ENCODE measurements around the gene SLC35G4. TPM values are rescaled to one million over a fixed set of nuclear protein-coding genes. Genes with fewer than 3 reads are reported as not detected.
"Not testable (repeated sequence)": the region's sequence is repeated elsewhere in the genome, so short reads cannot be mapped to it uniquely, and the experiment has no call there.

The SLC35G4 gene
- total RNA-seq, 2 donors from 2014 or later, result not detected

DNA sequence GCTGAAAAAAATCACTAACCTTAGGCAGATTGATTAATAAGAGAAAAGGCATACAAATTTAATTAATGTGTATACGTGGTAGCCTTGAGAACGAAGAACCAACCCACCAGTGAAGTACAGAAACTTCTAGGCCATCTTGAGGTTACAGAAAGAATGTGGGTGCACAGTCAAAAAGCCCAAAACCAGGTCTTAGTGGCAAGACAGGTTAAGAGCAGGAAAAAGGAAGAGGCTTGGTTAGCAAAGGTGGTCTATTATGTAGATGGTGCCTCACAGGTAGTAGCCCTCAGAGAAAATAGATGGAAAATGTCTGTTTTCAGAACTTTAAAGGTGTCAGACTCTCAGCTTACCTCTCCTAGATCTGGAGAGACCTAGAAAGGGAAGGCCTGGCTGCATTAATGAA, 22.0 kb upstream of the SLC35G4 start:
- Histone ChIP-seq H3K4me1 (ENCODE audit: control insufficient read depth in 1 of 2, low read depth in 2 of 2) (no peaks in the 10 kb centered on the region), H3K9me3 (no peaks in the 10 kb centered on the region), H3K27ac (no peak overlapping the region), H3K4me3 (no peak overlapping the region), H3K27me3 (replicated peaks; ENCODE audit: insufficient read depth) (no peaks in the 10 kb centered on the region), H3K36me3 (no peaks in the 10 kb centered on the region)
- no peak for DNase-seq (ENCODE audit: low spot score)
- TF ChIP-seq, protein P1, sequence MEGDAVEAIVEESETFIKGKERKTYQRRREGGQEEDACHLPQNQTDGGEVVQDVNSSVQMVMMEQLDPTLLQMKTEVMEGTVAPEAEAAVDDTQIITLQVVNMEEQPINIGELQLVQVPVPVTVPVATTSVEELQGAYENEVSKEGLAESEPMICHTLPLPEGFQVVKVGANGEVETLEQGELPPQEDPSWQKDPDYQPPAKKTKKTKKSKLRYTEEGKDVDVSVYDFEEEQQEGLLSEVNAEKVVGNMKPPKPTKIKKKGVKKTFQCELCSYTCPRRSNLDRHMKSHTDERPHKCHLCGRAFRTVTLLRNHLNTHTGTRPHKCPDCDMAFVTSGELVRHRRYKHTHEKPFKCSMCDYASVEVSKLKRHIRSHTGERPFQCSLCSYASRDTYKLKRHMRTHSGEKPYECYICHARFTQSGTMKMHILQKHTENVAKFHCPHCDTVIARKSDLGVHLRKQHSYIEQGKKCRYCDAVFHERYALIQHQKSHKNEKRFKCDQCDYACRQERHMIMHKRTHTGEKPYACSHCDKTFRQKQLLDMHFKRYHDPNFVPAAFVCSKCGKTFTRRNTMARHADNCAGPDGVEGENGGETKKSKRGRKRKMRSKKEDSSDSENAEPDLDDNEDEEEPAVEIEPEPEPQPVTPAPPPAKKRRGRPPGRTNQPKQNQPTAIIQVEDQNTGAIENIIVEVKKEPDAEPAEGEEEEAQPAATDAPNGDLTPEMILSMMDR (IDR thresholded peaks at IDR 0.05), result no peak
- ATAC-seq (ENCODE audit: insufficient number of reproducible peaks, low FRiP score, low read depth), result no peak

DNA sequence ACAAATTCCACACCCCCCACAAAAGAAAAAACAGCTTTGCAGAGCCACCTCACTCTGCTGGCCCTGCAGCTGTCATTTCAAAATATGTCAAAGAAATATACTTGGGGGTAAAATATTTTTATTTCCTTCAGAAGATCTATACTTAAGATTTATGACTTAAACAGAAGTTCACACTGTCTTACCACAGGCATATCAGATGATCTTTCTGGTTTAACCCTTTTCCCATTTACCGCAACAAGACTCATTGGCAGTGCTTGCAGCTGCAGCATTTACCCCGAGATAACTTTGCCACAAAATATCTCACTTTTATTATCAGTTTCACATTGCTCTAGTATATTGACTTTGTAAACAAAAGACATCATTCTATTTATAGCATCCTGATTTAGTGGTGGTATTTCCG, 21.6 kb upstream of the SLC35G4 start:
- H3K36me3 ChIP-seq, result no peaks in the 10 kb centered on the region
- ATAC-seq (ENCODE audit: insufficient number of reproducible peaks, low FRiP score, low read depth), result no peak
- H3K9me3 ChIP-seq, result no peaks in the 10 kb centered on the region
- TF ChIP-seq, protein P1 (IDR thresholded peaks at IDR 0.05), result no peak
- no peak for DNase-seq (ENCODE audit: low spot score)
- H3K27ac ChIP-seq, result no peak overlapping the region
- no peaks in the 10 kb centered on the region for H3K27me3 ChIP-seq (replicated peaks; ENCODE audit: insufficient read depth)
- H3K4me1 ChIP-seq (ENCODE audit: control insufficient read depth in 1 of 2, low read depth in 2 of 2), result no peaks in the 10 kb centered on the region
- no peak overlapping the region for H3K4me3 ChIP-seq

DNA sequence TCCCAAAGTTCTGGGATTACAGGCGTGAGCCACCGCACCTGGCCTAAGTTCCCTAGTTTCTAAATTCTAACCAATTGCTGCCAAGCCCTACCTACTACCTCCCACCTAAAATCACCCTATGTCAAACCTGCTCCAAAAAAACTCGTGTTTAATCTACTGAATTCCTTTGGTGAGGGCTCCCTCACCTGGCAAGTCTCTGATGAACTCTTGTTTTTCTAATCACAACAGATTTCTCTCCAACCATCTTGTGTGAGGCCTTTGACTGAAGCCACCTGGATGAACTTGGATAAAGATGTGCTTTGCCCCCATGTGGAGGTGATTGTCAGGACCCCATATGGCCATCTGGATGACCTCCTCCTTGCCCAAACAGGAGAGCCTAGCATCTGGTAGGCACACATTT, 17.4 kb upstream of the SLC35G4 start:
- H3K9me3 ChIP-seq, result no peaks in the 10 kb centered on the region
- TF ChIP-seq, protein P1 (IDR thresholded peaks at IDR 0.05), result no peak
- DNase-seq (ENCODE audit: low spot score) (no peak), ATAC-seq (ENCODE audit: insufficient number of reproducible peaks, low FRiP score, low read depth) (no peak)
- H3K4me1 ChIP-seq (ENCODE audit: control insufficient read depth in 1 of 2, low read depth in 2 of 2), result no peaks in the 10 kb centered on the region
- H3K36me3 ChIP-seq, result no peaks in the 10 kb centered on the region
- H3K27me3 ChIP-seq (replicated peaks; ENCODE audit: insufficient read depth), result no peaks in the 10 kb centered on the region
- H3K4me3 ChIP-seq, result no peak overlapping the region
- no peak overlapping the region for H3K27ac ChIP-seq

DNA sequence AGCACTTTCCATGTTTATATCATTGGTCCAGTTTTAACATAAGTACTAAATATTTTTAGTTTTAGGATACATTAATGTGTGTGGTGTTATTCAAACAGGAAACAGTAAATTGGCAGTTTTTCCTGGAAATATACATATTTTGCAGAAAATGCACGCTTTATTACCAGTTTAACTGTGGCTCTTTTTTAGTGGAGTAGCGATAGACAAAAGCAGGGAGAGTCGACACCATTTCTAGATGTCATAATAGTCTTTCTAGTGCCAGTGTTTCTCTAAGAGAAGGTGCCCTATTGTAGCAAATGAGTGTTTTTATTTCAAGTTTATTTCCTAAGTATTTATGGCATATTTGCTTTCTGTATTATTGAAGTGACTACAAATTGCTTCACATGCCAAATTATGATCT, 9.1 kb upstream of the SLC35G4 start:
- TF ChIP-seq, protein P1 (IDR thresholded peaks at IDR 0.05), result no peak
- no peak for ATAC-seq (ENCODE audit: insufficient number of reproducible peaks, low FRiP score, low read depth)

DNA sequence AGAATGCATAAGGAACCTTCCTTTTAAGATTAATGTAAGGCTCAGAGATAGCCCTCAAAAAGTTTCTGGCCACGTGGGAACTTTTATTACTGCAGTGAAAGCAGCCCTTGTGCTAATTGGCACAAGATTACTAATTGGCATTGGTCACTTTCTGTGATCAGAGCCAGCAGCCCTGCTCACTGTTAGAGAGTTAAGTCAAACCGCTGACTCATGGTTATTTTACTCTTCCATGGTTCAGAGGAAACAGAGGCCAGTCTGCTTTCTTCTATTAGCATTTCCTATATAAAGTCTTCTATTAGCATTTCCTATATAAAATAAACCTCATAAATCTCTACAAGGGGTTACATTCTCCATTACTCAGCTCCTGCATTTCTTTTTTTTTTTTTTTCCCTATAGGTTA, 1.5 kb upstream of the SLC35G4 start:
- no peak for ATAC-seq (ENCODE audit: insufficient number of reproducible peaks, low FRiP score, low read depth)
- TF ChIP-seq, protein P1 (IDR thresholded peaks at IDR 0.05), result no peak
- no peaks in the 10 kb centered on the region for H3K9me3 ChIP-seq

More for the DNA sequence above, 9.1 kb upstream of the SLC35G4 start:
- no peaks in the 10 kb centered on the region for H3K4me1 ChIP-seq (ENCODE audit: control insufficient read depth in 1 of 2, low read depth in 2 of 2)
- no peak overlapping the region for H3K27ac ChIP-seq
- no peak overlapping the region for H3K4me3 ChIP-seq
- no peaks in the 10 kb centered on the region for H3K36me3 ChIP-seq
- no peak for DNase-seq (ENCODE audit: low spot score)
- H3K9me3 ChIP-seq, result peaks cover 5% of the 10 kb centered on the region
- H3K27me3 ChIP-seq (replicated peaks; ENCODE audit: insufficient read depth), result no peaks in the 10 kb centered on the region

DNA sequence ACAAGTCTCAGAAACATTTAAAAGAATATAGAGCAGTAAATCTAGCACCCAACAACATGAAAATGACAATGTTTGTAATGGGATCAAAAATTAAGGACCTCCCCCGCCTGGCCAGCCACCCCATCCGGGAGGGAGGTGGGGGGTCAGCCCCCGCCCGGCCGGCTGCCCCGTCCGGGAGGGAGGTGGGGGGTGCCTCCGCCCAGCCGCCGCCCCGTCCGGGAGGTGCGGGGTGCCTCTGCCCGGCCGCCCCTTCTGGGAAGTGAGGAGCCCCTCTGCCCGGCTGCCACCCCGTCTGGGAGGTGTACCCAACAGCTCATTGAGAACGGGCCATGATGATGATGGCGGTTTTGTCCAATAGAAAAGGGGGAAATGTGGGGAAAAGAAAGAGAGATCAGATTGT, 778 bp upstream of the SLC35G4 start:
- H3K4me1 ChIP-seq (ENCODE audit: control insufficient read depth in 1 of 2, low read depth in 2 of 2); H3K27me3 ChIP-seq (replicated peaks; ENCODE audit: insufficient read depth); ATAC-seq (ENCODE audit: insufficient number of reproducible peaks, low FRiP score, low read depth); H3K4me3 ChIP-seq; H3K9me3 ChIP-seq; DNase-seq (ENCODE audit: low spot score); H3K27ac ChIP-seq; H3K36me3 ChIP-seq: not testable (repeated sequence)

More for the DNA sequence above, 1.5 kb upstream of the SLC35G4 start:
- Histone ChIP-seq H3K27me3 (replicated peaks; ENCODE audit: insufficient read depth) (no peaks in the 10 kb centered on the region), H3K4me3 (no peak overlapping the region), H3K27ac (no peak overlapping the region), H3K4me1 (ENCODE audit: control insufficient read depth in 1 of 2, low read depth in 2 of 2) (no peaks in the 10 kb centered on the region), H3K36me3 (no peaks in the 10 kb centered on the region)
- no peak for DNase-seq (ENCODE audit: low spot score)

DNA sequence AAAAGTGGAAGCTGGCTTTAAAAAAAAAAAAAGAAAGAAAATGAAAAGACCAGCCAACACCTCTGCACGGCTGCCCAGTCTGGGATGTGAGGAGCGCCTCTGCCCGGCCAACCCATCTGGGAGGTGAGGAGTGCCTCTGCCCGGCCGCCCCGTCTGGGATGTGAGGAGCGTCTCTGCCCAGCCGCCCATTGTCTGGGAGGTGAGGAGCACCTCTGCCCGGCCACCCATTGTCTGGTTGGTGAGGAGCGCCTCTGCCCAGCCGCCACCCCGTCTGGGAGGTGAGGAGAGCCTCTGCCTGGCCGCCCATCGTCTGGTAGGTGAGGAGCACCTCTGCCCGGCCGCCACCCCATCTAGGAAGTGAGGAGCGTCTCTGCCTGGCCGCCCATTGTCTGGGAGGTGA, 3.7 kb downstream of the SLC35G4 start:
- not testable (repeated sequence) for H3K36me3 ChIP-seq; ATAC-seq (ENCODE audit: insufficient number of reproducible peaks, low FRiP score, low read depth); H3K9me3 ChIP-seq; H3K27ac ChIP-seq; H3K27me3 ChIP-seq (replicated peaks; ENCODE audit: insufficient read depth); DNase-seq (ENCODE audit: low spot score); H3K4me3 ChIP-seq; H3K4me1 ChIP-seq (ENCODE audit: control insufficient read depth in 1 of 2, low read depth in 2 of 2)

DNA sequence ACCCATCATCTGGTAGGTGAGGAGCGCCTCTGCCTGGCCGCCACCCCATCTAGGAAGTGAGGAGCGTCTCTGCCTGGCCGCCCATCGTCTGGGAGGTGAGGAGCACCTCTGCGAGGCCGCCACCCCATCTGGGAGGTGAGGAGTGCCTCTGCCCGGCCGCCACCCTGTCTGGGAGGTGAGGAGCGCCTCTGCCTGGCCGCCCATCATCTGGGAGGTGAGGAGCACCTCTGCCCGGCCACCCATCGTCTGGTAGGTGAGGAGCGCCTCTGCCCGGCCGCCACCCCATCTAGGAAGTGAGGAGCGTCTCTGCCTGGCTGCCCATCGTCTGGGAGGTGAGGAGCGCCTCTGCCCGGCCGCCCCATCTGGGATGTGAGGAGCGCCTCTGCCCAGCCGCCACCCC, 4.2 kb downstream of the SLC35G4 start:
- DNase-seq (ENCODE audit: low spot score); H3K9me3 ChIP-seq; H3K4me3 ChIP-seq; H3K4me1 ChIP-seq (ENCODE audit: control insufficient read depth in 1 of 2, low read depth in 2 of 2); H3K27me3 ChIP-seq (replicated peaks; ENCODE audit: insufficient read depth); H3K36me3 ChIP-seq; H3K27ac ChIP-seq; ATAC-seq (ENCODE audit: insufficient number of reproducible peaks, low FRiP score, low read depth): not testable (repeated sequence)
